H1 (cell line): ENCODE measurements around the gene COL16A1. TPM values are rescaled to one million over a fixed set of nuclear protein-coding genes. Genes with fewer than 3 reads are reported as not detected.
A peak's percentile ranks its signal among the peaks of the same experiment; 100 is the strongest.

Experiments
- CTCF ChIA-PET: fragments of 300-600 bp; sonication (Branson Sonifier 250); formaldehyde crosslinking; loops from one replicate; lab custom pipeline; 2021; ENCODE audit not compliant: partially characterized antibody; lab: Charles Lee
- POLR2A ChIA-PET: fragments of 300-600 bp; sonication (Branson Sonifier 250); formaldehyde crosslinking; loops from one replicate; lab custom pipeline; 2021; ENCODE audit warnings: inconsistent platforms; ENCODE audit not compliant: partially characterized antibody; lab: Charles Lee
- DNase-seq, 2 experiments: peaks; one replicate each; pipeline versions ENCODE4 v3.0.0 to v3.0.0-alpha.2; 2010 to 2022; ENCODE audit warnings: low spot score in 2 of 2, low read depth in 1 of 2, mixed read lengths in 1 of 2
- FAIRE-seq: peaks from 2 replicates; lab custom pipeline; 2011; peaks lifted over from hg19 to GRCh38; lab: Jason Lieb, UNC
- H2AFZ ChIP-seq: 2 replicates; pipeline ENCODE4 v1.8.1; 2012; ENCODE audit warnings: low read length, inconsistent platforms
- H2AK5ac ChIP-seq: 2 replicates; pipeline ENCODE4 v1.6.1; 2013; ENCODE audit warnings: low read depth, low read length
- H2BK120ac ChIP-seq: replicated peaks from 2 replicates; pipeline ENCODE3; 2013; ENCODE audit warnings: low read depth, low read length, inconsistent platforms
- H2BK12ac ChIP-seq: 2 replicates; pipeline ENCODE4 v1.6.1; 2013; ENCODE audit warnings: low read depth, low read length
- H2BK15ac ChIP-seq: 2 replicates; pipeline ENCODE4 v1.6.1; 2013; ENCODE audit warnings: low read length
- H2BK20ac ChIP-seq: 2 replicates; pipeline ENCODE4 v1.6.1; 2013; ENCODE audit warnings: low read length
- H2BK5ac ChIP-seq: 2 replicates; pipeline ENCODE4 v1.6.1; 2013; ENCODE audit warnings: low read depth, low read length
- H3K14ac ChIP-seq: 2 replicates; pipeline ENCODE4 v1.6.1; 2013; ENCODE audit warnings: inconsistent platforms; ENCODE audit not compliant: insufficient read length
- H3K18ac ChIP-seq: 2 replicates; pipeline ENCODE4 v1.6.1; 2013; ENCODE audit warnings: low read length; ENCODE audit errors: extremely low read depth
- H3K23ac ChIP-seq: 2 replicates; pipeline ENCODE4 v1.6.1; 2013; ENCODE audit warnings: inconsistent platforms; ENCODE audit not compliant: insufficient read length
- H3K23me2 ChIP-seq: 2 replicates; pipeline ENCODE4 v1.6.1; 2013; ENCODE audit warnings: low read depth, low read length
- H3K27ac ChIP-seq: 2 replicates; pipeline ENCODE4 v1.6.1; 2011; ENCODE audit warnings: low read depth, low read length, inconsistent platforms
- H3K27me3 ChIP-seq, 4 experiments: replicated peaks in 1 of 4; 1 replicate in 1 of 4; 2 replicates in 3 of 4; pipeline versions ENCODE4 v1.6.1 to v1.8.1; 2011 to 2013; ENCODE audit warnings: low read length in 3 of 4, mild to moderate bottlenecking in 3 of 4, inconsistent platforms in 2 of 4, mixed read lengths in 2 of 4, moderate library complexity in 1 of 4; ENCODE audit not compliant: control insufficient read depth in 3 of 4, insufficient read depth in 3 of 4; ENCODE audit errors: extremely low read depth in 1 of 4
- H3K36me3 ChIP-seq, 4 experiments: 2 replicates each; pipeline versions ENCODE4 v1.6.1 to v1.8.1; 2011 to 2013; ENCODE audit warnings: mild to moderate bottlenecking in 4 of 4, low read length in 3 of 4, moderate library complexity in 2 of 4, control low read depth in 1 of 4, inconsistent platforms in 1 of 4; ENCODE audit not compliant: insufficient read depth in 4 of 4, control insufficient read depth in 2 of 4
- H3K4ac ChIP-seq: replicated peaks from 2 replicates; pipeline ENCODE3; 2013; ENCODE audit warnings: low read length, low read depth, mixed read lengths, inconsistent platforms; ENCODE audit not compliant: insufficient read length
- H3K4me1 ChIP-seq, 4 experiments: replicated peaks in 1 of 4; 1 replicate in 1 of 4; 2 replicates in 3 of 4; pipeline versions ENCODE4 v1.6.1 to v1.8.1; 2011 to 2013; ENCODE audit warnings: low read length in 3 of 4, inconsistent platforms in 2 of 4, mixed read lengths in 1 of 4; ENCODE audit not compliant: insufficient read depth in 4 of 4, control insufficient read depth in 3 of 4
- H3K4me2 ChIP-seq, 2 experiments: 2 replicates each; pipeline versions ENCODE4 v1.6.1 to v1.8.1; 2011 to 2013; ENCODE audit warnings: low read depth in 2 of 2, low read length in 2 of 2, control low read depth in 1 of 2, inconsistent platforms in 1 of 2, mild to moderate bottlenecking in 1 of 2; ENCODE audit not compliant: insufficient read depth in 1 of 2
- H3K4me3 ChIP-seq, 4 experiments: fragments of 200-600, 300-600 bp in 1 of 4; sonication (generic), shearing (Covaris generic), sonication (Bioruptor Twin) in 1 of 4; 2 replicates each; pipeline versions ENCODE4 v1.5.1 to v1.8.1; 2011 to 2016; ENCODE audit warnings: low read length in 4 of 4, low read depth in 3 of 4, control low read depth in 2 of 4, inconsistent platforms in 2 of 4, mild to moderate bottlenecking in 2 of 4, mixed read lengths in 1 of 4, moderate library complexity in 1 of 4; ENCODE audit not compliant: insufficient read depth in 2 of 4; ENCODE audit errors: extremely low read depth in 1 of 4
- H3K56ac ChIP-seq: replicated peaks from 2 replicates; pipeline ENCODE3; 2013; ENCODE audit warnings: low read depth, mild to moderate bottlenecking, mixed read lengths, low read length, inconsistent platforms; ENCODE audit not compliant: insufficient read length
- H3K79me1 ChIP-seq: 2 replicates; pipeline ENCODE4 v1.6.1; 2013; ENCODE audit warnings: low read depth, low read length, control low read depth
- H3K79me2 ChIP-seq, 2 experiments: 2 replicates each; pipeline versions ENCODE4 v1.6.1 to v1.8.1; 2012 to 2013; ENCODE audit warnings: low read length in 2 of 2, mild to moderate bottlenecking in 2 of 2, inconsistent platforms in 1 of 2; ENCODE audit not compliant: insufficient read depth in 2 of 2, control insufficient read depth in 1 of 2
- H3K9ac ChIP-seq, 4 experiments: replicated peaks in 1 of 4; 1 replicate in 1 of 4; 2 replicates in 3 of 4; pipeline versions ENCODE4 v1.6.1 to v1.8.1; 2011 to 2013; ENCODE audit warnings: low read depth in 3 of 4, low read length in 3 of 4, control low read depth in 2 of 4, mild to moderate bottlenecking in 2 of 4, moderate library complexity in 2 of 4, inconsistent platforms in 1 of 4; ENCODE audit errors: extremely low read depth in 1 of 4
- H3K9me3 ChIP-seq, 2 experiments: 2 replicates each; pipeline versions ENCODE4 v1.6.1 to v1.8.1; 2012 to 2013; ENCODE audit warnings: mild to moderate bottlenecking in 2 of 2, moderate library complexity in 2 of 2, control low read depth in 1 of 2, inconsistent platforms in 1 of 2, low read depth in 1 of 2, low read length in 1 of 2, mixed read lengths in 1 of 2; ENCODE audit not compliant: insufficient read depth in 2 of 2
- H4K20me1 ChIP-seq, 2 experiments: replicated peaks in 1 of 2; 2 replicates each; pipeline versions ENCODE3 to v1.8.1; 2011 to 2013; ENCODE audit warnings: inconsistent platforms in 2 of 2, low read length in 2 of 2, mild to moderate bottlenecking in 1 of 2; ENCODE audit not compliant: insufficient read depth in 2 of 2, control insufficient read depth in 1 of 2
- H4K5ac ChIP-seq: 2 replicates; pipeline ENCODE4 v1.6.1; 2013; ENCODE audit warnings: low read length, low read depth, mixed read lengths, inconsistent platforms; ENCODE audit not compliant: insufficient read length
- H4K8ac ChIP-seq: 2 replicates; pipeline ENCODE4 v1.8.0; 2013; ENCODE audit warnings: mild to moderate bottlenecking, moderate library complexity, low read length, inconsistent platforms; ENCODE audit not compliant: insufficient read depth; ENCODE audit errors: extremely low read depth
- H4K91ac ChIP-seq: replicated peaks from 2 replicates; pipeline ENCODE3; 2013; ENCODE audit warnings: low read length, mixed read lengths, inconsistent platforms; ENCODE audit not compliant: insufficient read length
- BACH1 ChIP-seq: IDR thresholded peaks from 2 replicates; pipeline ENCODE4 v1.6.1; 2012; ENCODE audit warnings: low read length, improper control_type of control experiment
- BRCA1 ChIP-seq: IDR thresholded peaks from 2 replicates; pipeline ENCODE4 v1.6.1; 2012; ENCODE audit warnings: low read depth, low read length, improper control_type of control experiment
- HDAC6 ChIP-seq: IDR thresholded peaks from one replicate; pipeline ENCODE4 v1.7.1; 2012; ENCODE audit warnings: low read depth, mild to moderate bottlenecking, inconsistent platforms, low read length, moderate library complexity
- KDM4A ChIP-seq: IDR thresholded peaks from one replicate; pipeline ENCODE4 v1.7.1; 2012; ENCODE audit warnings: low read depth, mild to moderate bottlenecking, moderate library complexity, low read length, inconsistent platforms; ENCODE audit not compliant: severe bottlenecking
- KDM5A ChIP-seq: fragments of 200-600 bp; IDR thresholded peaks from 2 replicates; pipeline ENCODE4 v1.7.1; 2012; ENCODE audit warnings: mild to moderate bottlenecking, low read length, inconsistent platforms, mixed read lengths
- NANOG ChIP-seq: IDR thresholded peaks from 2 replicates; pipeline ENCODE4 v1.6.1; 2011; ENCODE audit warnings: low read length, low read depth, mild to moderate bottlenecking, inconsistent platforms; ENCODE audit not compliant: insufficient read depth, poor library complexity, severe bottlenecking
- SIN3A ChIP-seq, 2 experiments: IDR thresholded peaks in 1 of 2; conservative IDR thresholded peaks in 1 of 2; 2 replicates each; pipeline ENCODE4 v1.6.1; 2011 to 2012; ENCODE audit warnings: low read length in 2 of 2, improper control_type of control experiment in 1 of 2, low read depth in 1 of 2, mild to moderate bottlenecking in 1 of 2
- SIRT6 ChIP-seq: IDR thresholded peaks from one replicate; pipeline ENCODE4 v1.7.1; 2012; ENCODE audit warnings: low read length, inconsistent platforms
- SIX5 ChIP-seq: IDR thresholded peaks from 2 replicates; pipeline ENCODE4 v1.6.1; 2011; ENCODE audit warnings: mild to moderate bottlenecking, low read depth, low read length
- SUZ12 ChIP-seq: fragments of 200-600 bp; sonication (generic); IDR thresholded peaks from 2 replicates; pipeline ENCODE4 v1.6.1; 2012; ENCODE audit warnings: mild to moderate bottlenecking, inconsistent platforms, low read length, moderate library complexity, mixed read lengths
- TAF7 ChIP-seq: optimal IDR thresholded peaks from 2 replicates; pipeline ENCODE3; 2011; ENCODE audit warnings: low read depth, mild to moderate bottlenecking, inconsistent platforms, low read length, moderate library complexity, borderline replicate concordance
- TBP ChIP-seq: IDR thresholded peaks from 2 replicates; pipeline ENCODE4 v1.6.1; 2011; ENCODE audit warnings: low read depth, low read length, improper control_type of control experiment
- TCF12 ChIP-seq: IDR thresholded peaks from 2 replicates; pipeline ENCODE4 v1.6.1; 2011; ENCODE audit warnings: low read depth, mild to moderate bottlenecking, low read length
- WGBS, 2 experiments: shearing (Covaris generic) in 1 of 2; methylation state at CpG; one replicate each; pipeline versions ENCODE4 v1.1.6 to v1.1.7; 2013 to 2015; ENCODE audit warnings: low lambda C conversion rate in 2 of 2, mixed read lengths in 2 of 2, inconsistent platforms in 1 of 2, low coverage in 1 of 2, missing lambda C conversion rate in 1 of 2; ENCODE audit not compliant: insufficient replicate concordance in 2 of 2, insufficient coverage in 1 of 2, insufficient read length in 1 of 2; ENCODE audit errors: extremely low coverage in 1 of 2, missing lambda C conversion rate in 1 of 2; 5-methylcytosine and 5-hydroxymethylcytosine counted together
- polyA plus RNA-seq, 7 experiments: library from polyadenylated mRNA; depleted of rRNA in 3 of 7; stranded (reverse) in 5 of 7; unstranded in 2 of 7; fragments of >200 nt in 5 of 7; fragments of 200-250 nt in 2 of 7; gene quantifications; 1 replicate in 5 of 7; 2 replicates in 1 of 7; 4 replicates in 1 of 7; pipeline versions ENCODE4 v1.2.1 to v1.2.3, GENCODE V29; 2011 to 2013; ENCODE audit warnings: missing spikeins in 2 of 7, mixed read lengths in 2 of 7
- total RNA-seq: library from RNA; stranded (reverse); fragmentation: NEBNext Ultra II Directional; extraction: Animal tissue kit (Norgen Biotek cat#: 25700); gene quantifications from 2 replicates; pipeline ENCODE4 v1.2.1, GENCODE V29; 2021
- TF ChIP-seq, protein P1 (sequence below): IDR thresholded peaks from 2 replicates; pipeline ENCODE4 v1.6.1; 2012; ENCODE audit warnings: inconsistent platforms

COL16A1 gene
- total and polyA plus RNA-seq, 2 of the 8 experiments (the other 6 are each of a cell fraction or from before 2014, with no cell fraction given) = 2.0 to 10.5 TPM

- H3K4me3 ChIP-seq = no peak overlapping the region
- H2BK120ac ChIP-seq = no peak overlapping the region
- H3K4me1 ChIP-seq = peaks cover 5 to 17% (median 6%) of the 10 kb centered on the region in 4 experiments
- DNase-seq (no peak), FAIRE-seq (no peak)
- H2BK12ac ChIP-seq = no peak overlapping the region
- H4K5ac ChIP-seq = no peak overlapping the region
- no peak overlapping the region for H3K23ac ChIP-seq
- peak overlapping the region in 1 of 4 experiments; percentile 10; a peak in 2 of 7 replicates for H3K9ac ChIP-seq
- H3K27me3 ChIP-seq = no peaks in the 10 kb centered on the region
- no peak overlapping the region for H3K4ac ChIP-seq
- H2AFZ ChIP-seq = no peak overlapping the region
- no peak overlapping the region for H2BK20ac ChIP-seq
- no peak overlapping the region; the same call in 1 of the 2 replicates for H2BK15ac ChIP-seq
- H4K8ac ChIP-seq = no peak overlapping the region
- H4K20me1 ChIP-seq = peaks cover 0 to 1% of the 10 kb centered on the region in 2 experiments
- no peak overlapping the region for H3K18ac ChIP-seq
- H3K4me2 ChIP-seq = peak overlapping the region in 1 of 2 experiments; percentile 5; a peak in 2 of 4 replicates
- H3K36me3 ChIP-seq = no peaks in the 10 kb centered on the region
- H3K14ac ChIP-seq = no peak overlapping the region
- peaks cover 9% of the 10 kb centered on the region for H3K23me2 ChIP-seq
- H3K79me1 ChIP-seq = peaks cover 9% of the 10 kb centered on the region; the same call in 1 of the 2 replicates
- H4K91ac ChIP-seq = no peak overlapping the region
- H3K79me2 ChIP-seq = peaks cover 3 to 67% of the 10 kb centered on the region in 2 experiments; a peak in 2 of 4 replicates
- no peak overlapping the region for H3K56ac ChIP-seq
- CTCF ChIA-PET = interaction anchor here (0.9 to 4.0 kb wide), 11 partner anchors 9 to 148 kb away, joined by 3 to 16 read pairs (median 5); no protein-coding TSS in a partner anchor
- H2AK5ac ChIP-seq = peak overlapping the region; percentile 54; the same call in 1 of the 2 replicates
- H3K27ac ChIP-seq = no peak overlapping the region; the same call in 1 of the 2 replicates
- WGBS, 2 experiments = 81% methylated on average over 4 of the region's 4 CpGs; no CpG with 5 or more reads in 1 of the 2 experiments
- H3K9me3 ChIP-seq = no peaks in the 10 kb centered on the region
- peak overlapping the region; percentile 42 for H2BK5ac ChIP-seq
- POLR2A ChIA-PET = interaction anchor here (0.7 to 2.2 kb wide), 5 partner anchors 12 to 824 kb away, joined by 3 to 7 read pairs (median 3); no protein-coding TSS in a partner anchor
- TF ChIP-seq SIN3A (conservative IDR thresholded peaks at IDR 0.05 in 1 of 2, IDR thresholded peaks at IDR 0.05 in 1 of 2; ENCODE audit: low read depth in 1 of 2, low read length in 2 of 2) (no peak), NANOG (no peak), TBP (no peak), BACH1 (no peak), SUZ12 (no peak), BRCA1 (no peak), HDAC6 (no peak), KDM5A (no peak), TAF7 (no peak), KDM4A (no peak), SIRT6 (no peak), SIX5 (no peak), TCF12 (no peak)
- TF ChIP-seq, protein P1, sequence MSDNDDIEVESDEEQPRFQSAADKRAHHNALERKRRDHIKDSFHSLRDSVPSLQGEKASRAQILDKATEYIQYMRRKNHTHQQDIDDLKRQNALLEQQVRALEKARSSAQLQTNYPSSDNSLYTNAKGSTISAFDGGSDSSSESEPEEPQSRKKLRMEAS = no peak
Measured at GRCh38 chr1:31640964-31641363, 62.9 kb downstream of the COL16A1 start.
